ENCODE results near the gene GDF15.

The GDF15 gene

DNA sequence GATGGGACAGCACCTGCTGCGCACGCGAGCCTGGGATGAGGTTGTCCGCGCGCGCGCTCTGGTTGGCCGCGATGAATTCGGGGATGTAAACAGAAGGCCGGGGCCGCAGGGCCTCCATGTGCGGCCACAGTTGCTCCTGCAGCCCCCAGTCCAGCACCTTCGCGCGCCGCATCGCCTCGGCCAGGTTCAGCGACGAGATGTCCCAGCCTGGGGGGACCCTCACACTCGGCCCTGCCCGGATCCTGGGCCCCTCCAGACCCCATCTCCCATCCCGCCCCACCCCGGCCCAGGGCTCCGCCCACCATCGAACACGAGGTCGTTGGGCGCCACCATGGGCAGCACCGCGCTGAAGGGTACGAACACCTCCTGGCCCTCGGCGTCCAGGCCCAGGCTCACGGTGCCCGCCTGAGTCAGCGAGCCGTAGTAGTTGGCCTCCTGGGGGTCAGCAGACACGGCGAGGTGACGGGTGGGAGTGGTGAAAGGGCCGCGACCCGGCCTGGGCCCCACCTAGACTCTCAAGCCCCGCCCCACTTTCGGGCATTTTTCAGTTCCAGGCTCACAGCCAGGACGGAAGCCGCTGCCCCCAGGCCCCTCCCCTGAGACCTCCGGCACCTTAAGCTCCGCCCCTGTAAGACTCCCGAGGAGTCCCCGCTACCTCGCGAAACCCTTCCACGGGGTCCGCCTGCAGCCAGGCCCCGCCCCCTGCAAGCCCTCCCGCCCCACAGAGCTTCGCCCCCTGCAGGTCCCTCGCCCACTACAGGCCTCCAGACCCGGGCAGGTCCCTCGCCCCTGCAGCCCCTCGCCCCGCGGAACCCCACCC is 50.9 kb downstream of the GDF15 start:
- H3K4me3 ChIP-seq (ENCODE audit: low read depth, low read length) = peak overlapping the region; percentile 37
- TF ChIP-seq, protein P1, sequence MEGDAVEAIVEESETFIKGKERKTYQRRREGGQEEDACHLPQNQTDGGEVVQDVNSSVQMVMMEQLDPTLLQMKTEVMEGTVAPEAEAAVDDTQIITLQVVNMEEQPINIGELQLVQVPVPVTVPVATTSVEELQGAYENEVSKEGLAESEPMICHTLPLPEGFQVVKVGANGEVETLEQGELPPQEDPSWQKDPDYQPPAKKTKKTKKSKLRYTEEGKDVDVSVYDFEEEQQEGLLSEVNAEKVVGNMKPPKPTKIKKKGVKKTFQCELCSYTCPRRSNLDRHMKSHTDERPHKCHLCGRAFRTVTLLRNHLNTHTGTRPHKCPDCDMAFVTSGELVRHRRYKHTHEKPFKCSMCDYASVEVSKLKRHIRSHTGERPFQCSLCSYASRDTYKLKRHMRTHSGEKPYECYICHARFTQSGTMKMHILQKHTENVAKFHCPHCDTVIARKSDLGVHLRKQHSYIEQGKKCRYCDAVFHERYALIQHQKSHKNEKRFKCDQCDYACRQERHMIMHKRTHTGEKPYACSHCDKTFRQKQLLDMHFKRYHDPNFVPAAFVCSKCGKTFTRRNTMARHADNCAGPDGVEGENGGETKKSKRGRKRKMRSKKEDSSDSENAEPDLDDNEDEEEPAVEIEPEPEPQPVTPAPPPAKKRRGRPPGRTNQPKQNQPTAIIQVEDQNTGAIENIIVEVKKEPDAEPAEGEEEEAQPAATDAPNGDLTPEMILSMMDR (IDR thresholded peaks at IDR 0.05; ENCODE audit: low read depth, low read length) = no peak

DNA sequence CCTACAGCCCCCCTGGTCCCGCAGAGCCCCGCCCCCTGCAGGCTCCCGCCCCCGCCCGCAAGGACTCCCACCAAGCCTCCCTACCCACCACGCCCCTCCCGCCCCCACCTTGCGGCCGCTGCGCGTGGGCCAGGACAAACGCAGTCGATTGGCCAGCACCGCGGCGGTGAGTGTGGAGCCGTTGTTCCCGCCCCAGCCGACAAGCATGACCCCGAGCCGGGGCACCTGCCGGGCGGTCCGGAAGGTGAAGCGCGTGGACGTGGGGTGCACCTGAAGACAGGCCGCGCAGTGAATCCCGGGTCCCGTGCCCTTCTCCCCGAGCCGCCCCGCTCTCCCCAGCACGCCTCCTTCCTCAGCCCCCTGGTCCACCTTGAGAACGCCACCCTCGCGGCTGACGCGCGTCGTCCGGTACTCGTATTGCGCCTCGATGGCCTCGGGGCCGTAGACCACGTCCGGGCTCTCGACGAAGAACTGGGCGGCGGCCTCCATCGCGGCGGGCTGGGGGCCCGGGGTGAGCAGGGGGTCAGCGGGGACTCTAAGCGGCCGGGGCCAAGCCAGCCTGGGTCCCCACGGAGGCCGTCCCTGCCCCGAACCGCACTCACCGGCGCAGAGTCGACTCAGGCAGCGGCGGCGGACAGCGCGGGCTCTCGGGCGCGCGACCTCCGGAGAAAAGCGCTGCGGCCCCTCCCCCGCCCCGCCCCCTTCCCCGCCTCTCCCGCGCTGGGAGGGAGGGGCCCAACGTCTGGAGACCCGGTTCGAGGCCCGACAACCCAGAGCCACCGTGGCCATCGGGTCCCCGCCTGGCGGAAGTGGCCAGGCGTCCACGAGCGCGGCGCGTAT is 51.8 kb downstream of the GDF15 start, which contains the start of gene ISYNA1:
TSS of gene ISYNA1 (minus strand) at position 643 of the 840 bp plus-strand sequence. CDS start at position 489, 154 bp downstream.
- TF ChIP-seq, protein P1 (IDR thresholded peaks at IDR 0.05; ENCODE audit: low read depth, low read length) = no peak
- H3K4me3 ChIP-seq (ENCODE audit: low read depth, low read length) = peak within 1 kb of the TSS; percentile 52

DNA sequence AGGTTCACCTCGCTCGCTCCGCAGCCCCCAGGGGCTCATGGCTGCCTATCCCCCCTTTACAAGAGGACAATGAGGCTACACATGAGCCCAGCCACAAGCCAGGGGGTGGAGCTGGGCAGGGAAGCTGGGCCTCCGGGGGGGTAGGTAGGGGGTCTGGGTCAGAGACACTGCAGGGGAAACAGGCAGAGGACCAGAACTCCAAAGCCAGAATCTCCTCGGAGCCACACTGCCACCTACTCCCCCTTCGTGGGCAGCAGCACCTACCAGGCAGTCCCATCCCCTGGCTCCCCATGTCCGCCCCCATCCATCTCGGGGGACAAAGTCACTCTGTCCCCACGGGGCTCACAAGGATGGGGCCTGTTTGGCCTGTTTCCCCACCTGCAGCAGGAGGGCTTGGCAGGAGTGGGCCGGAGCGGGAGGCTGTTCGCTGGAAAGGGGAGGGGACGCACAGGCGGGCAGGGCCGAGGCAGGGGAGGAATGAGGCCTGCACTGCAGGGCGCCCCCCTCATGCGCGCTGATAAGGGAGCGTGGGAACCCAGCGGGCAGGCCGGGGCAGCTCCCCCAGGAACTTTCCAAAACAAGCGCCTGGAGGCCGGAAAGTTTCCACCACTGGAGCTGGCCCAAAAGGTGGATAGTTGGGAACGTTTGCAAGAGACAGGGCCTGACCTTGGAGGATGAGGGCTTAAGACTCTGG is 52.5 kb downstream of the GDF15 start:
- TF ChIP-seq, protein P1 (IDR thresholded peaks at IDR 0.05; ENCODE audit: low read depth, low read length) = no peak
- H3K4me3 ChIP-seq (ENCODE audit: low read depth, low read length) = no peak overlapping the region

Measured in WI38 (cell line).